Lower lobe of right lung (tissue), 2 donors: Measurements from ENCODE around the gene KCNJ1. TPM values are rescaled to one million over a fixed set of nuclear protein-coding genes. Genes with fewer than 3 reads are reported as not detected.
A peak's percentile ranks its signal among the peaks of the same experiment; 100 is the strongest.

Experiments used
- ATAC-seq, 2 donors: fragments of 200-7000 bp; cut with Tn5 transposase; one replicate each; pipeline ENCODE4 v1.9.1; 2020 to 2022; ENCODE audit warnings: mild to moderate bottlenecking in 2 of 2, moderate library complexity in 2 of 2
- DNase-seq: peaks from one replicate; pipeline ENCODE4 v3.0.0-alpha.2; 2020
- H3K27ac ChIP-seq: fragments of 200-600 bp; one replicate; pipeline ENCODE4 v1.8.0; 2022
- H3K27me3 ChIP-seq: fragments of 200-600 bp; one replicate; pipeline ENCODE4 v1.8.0; 2022; ENCODE audit warnings: low read depth
- H3K36me3 ChIP-seq: fragments of 200-600 bp; one replicate; pipeline ENCODE4 v1.8.0; 2022; ENCODE audit warnings: mild to moderate bottlenecking
- H3K4me1 ChIP-seq: fragments of 200-600 bp; one replicate; pipeline ENCODE4 v1.8.0; 2022
- H3K4me3 ChIP-seq: fragments of 200-600 bp; one replicate; pipeline ENCODE4 v1.8.0; 2022; ENCODE audit warnings: mild to moderate bottlenecking
- H3K9me3 ChIP-seq: fragments of 200-600 bp; one replicate; pipeline ENCODE4 v1.8.0; 2022
- intact Hi-C: fragments of 100-400 bp; cut with DNase I; formaldehyde crosslinking; loops from one replicate; pipeline ENCODE4 v1.11.0; 2022
- total RNA-seq: library from RNA; stranded (reverse); fragmentation: NEBNext Ultra II Directional; extraction: Animal tissue kit (Norgen Biotek cat#: 25700); gene quantifications from one replicate; pipeline ENCODE4 v1.2.1, GENCODE V29; 2021
- TF ChIP-seq, protein P1 (sequence below): fragments of 200-600 bp; IDR thresholded peaks from one replicate; pipeline ENCODE4 v1.8.0; 2022; ENCODE audit warnings: antibody characterized with exemption, mild to moderate bottlenecking
- donor health status: DM: no; HTN: yes; CAD: no; lungs with severe emphysema.

The KCNJ1 gene
- total RNA-seq, 1 donor from 2014 or later: 0.18 TPM

DNA sequence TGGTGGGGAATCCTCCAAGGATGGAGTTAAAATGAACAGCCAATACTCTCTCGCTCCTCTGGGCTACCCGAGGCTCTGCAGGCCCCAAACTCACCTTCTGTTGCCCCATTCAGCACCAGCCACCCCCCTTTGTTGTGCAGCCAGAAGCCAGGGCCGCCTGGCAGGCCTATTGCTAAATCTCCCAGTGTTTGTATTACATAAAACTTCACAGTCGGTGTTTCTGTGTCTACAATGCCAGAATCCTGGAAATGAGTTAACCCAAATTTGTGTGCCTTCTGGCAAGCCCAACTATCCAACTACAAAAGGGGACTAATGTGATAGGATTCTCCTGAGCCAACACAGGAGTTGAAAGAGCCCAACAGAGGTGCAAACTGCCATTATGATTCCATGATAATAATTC, 33.4 kb upstream of the KCNJ1 start:
- TF ChIP-seq, protein P1, sequence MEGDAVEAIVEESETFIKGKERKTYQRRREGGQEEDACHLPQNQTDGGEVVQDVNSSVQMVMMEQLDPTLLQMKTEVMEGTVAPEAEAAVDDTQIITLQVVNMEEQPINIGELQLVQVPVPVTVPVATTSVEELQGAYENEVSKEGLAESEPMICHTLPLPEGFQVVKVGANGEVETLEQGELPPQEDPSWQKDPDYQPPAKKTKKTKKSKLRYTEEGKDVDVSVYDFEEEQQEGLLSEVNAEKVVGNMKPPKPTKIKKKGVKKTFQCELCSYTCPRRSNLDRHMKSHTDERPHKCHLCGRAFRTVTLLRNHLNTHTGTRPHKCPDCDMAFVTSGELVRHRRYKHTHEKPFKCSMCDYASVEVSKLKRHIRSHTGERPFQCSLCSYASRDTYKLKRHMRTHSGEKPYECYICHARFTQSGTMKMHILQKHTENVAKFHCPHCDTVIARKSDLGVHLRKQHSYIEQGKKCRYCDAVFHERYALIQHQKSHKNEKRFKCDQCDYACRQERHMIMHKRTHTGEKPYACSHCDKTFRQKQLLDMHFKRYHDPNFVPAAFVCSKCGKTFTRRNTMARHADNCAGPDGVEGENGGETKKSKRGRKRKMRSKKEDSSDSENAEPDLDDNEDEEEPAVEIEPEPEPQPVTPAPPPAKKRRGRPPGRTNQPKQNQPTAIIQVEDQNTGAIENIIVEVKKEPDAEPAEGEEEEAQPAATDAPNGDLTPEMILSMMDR: no peak
- H3K36me3 ChIP-seq: no peaks in the 10 kb centered on the region
- DNase-seq: peak; percentile 59
- ATAC-seq: peak in 1 of 2 donors; percentile 37
- no peak overlapping the region for H3K4me3 ChIP-seq
- intact Hi-C loops: no loop called here
- no peaks in the 10 kb centered on the region for H3K9me3 ChIP-seq
- no peaks in the 10 kb centered on the region for H3K27me3 ChIP-seq
- H3K27ac ChIP-seq: no peak overlapping the region
- H3K4me1 ChIP-seq: peaks cover 40% of the 10 kb centered on the region

DNA sequence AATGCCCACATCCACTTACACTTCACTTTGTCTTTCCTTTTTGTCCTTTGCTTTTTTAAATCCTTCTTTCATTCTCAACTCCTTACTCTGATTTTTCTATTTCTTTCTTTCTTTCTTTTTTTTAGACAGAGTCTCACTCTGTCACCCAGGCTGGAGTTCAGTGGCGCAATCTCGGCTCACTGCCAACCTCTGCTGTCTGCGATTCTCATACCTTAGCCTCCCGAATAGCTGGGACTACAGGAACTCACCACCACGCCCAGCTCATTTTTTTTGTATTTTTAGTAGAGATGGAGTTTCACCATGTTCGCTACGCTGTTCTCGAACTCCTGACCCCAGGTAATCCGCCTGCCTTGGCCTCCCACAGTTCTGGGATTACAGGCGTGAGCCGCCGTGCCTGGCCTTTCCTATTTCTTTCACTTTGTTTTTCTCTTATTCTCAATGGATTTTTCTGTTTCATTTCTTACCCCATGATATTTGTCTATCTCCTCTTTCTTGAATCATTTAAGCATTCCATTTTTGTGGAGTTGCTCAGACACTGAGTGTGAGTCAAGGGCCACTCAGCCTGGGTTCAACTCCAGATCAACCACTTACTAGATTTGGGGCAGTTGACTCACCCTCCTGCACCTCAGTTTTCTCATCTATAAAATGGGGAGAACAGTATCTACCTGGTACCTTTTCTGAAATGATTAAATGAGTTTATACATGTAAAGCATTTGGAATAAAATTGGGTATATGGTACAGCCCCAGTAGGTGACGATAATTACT, 31.7 kb upstream of the KCNJ1 start:
- Histone ChIP-seq H3K36me3 (no peaks in the 10 kb centered on the region), H3K4me1 (peaks cover 40% of the 10 kb centered on the region), H3K27ac (no peak overlapping the region), H3K27me3 (no peaks in the 10 kb centered on the region), H3K9me3 (no peaks in the 10 kb centered on the region), H3K4me3 (no peak overlapping the region)
- TF ChIP-seq, protein P1: no peak
- ATAC-seq (no peak), DNase-seq (peak; percentile 74)
- intact Hi-C loops: no loop called here

DNA sequence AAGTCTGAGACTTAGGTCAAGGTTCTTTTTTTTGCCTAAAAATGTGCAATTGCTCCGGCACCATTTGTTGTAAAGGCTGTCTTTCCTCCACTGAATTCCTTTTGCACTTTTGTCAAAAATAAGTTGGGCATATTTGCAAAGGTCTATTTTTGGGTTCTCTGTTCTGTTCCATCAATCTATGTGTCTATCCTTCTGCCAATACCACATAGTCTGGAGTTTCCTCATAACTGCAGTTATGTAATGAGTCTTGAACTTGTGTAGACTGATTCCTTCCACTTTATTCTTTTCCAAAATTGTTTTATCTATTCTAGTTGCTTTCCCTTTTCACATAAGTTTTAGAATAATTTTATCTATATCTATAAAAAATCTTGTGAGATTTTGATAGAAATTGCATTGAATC, 30.7 kb upstream of the KCNJ1 start:
- no peak for ATAC-seq
- Histone ChIP-seq H3K27me3 (no peaks in the 10 kb centered on the region), H3K9me3 (no peaks in the 10 kb centered on the region), H3K4me1 (peaks cover 42% of the 10 kb centered on the region), H3K4me3 (no peak overlapping the region), H3K36me3 (no peaks in the 10 kb centered on the region), H3K27ac (no peak overlapping the region)
- no peak for DNase-seq
- TF ChIP-seq, protein P1: no peak
- intact Hi-C loops: no loop called here

DNA sequence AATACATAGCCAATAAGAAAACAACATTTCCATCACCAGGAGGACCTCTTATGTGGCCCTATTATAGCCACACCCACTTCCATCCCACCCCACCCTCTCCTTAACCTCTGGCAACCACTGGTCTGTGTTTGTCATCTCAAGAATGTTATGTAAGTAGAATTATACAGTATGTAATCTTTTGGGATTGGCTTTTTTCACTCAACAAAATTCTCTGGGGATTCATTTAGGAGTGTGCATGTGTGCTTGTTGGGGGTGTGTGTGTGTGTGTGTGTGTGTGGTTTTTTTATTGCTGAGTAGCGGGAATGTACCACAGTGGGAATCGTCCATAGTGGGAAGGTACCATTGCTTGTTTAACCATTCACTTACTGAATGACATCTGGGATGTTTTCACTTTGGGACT, 29.3 kb upstream of the KCNJ1 start:
- intact Hi-C loops: no loop called here
- no peaks in the 10 kb centered on the region for H3K9me3 ChIP-seq
- peaks cover 57% of the 10 kb centered on the region for H3K4me1 ChIP-seq
- H3K36me3 ChIP-seq: no peaks in the 10 kb centered on the region
- ATAC-seq: no peak
- no peaks in the 10 kb centered on the region for H3K27me3 ChIP-seq
- TF ChIP-seq, protein P1: no peak
- H3K4me3 ChIP-seq: no peak overlapping the region
- no peak for DNase-seq
- no peak overlapping the region for H3K27ac ChIP-seq

DNA sequence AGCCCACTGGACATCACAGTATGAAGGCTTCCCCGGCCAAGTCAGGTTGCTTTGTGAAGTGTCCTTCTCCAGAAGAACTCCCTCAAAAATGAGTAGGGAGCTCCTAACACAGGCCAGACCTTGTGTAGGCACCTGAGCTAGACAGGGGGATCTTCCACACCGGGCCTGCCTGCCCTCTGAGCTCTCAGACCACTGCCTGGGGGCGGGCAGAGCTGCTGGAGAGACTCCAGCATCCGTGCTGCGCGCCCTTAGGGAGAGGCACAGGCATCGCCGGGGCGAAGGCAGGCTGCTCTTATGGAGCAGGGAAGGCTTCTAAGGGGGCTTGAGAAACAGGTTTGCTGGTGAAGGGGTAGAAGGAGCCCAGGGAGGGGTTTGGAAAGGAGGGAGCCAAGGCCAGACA, 28.4 kb upstream of the KCNJ1 start:
- peaks cover 5% of the 10 kb centered on the region for H3K27me3 ChIP-seq
- ATAC-seq (peak in 1 of 2 donors; percentile 22), DNase-seq (no peak)
- no peak overlapping the region for H3K4me3 ChIP-seq
- H3K9me3 ChIP-seq: no peaks in the 10 kb centered on the region
- H3K27ac ChIP-seq: peak overlapping the region; percentile 56
- TF ChIP-seq, protein P1: no peak
- intact Hi-C loops: no loop called here
- no peaks in the 10 kb centered on the region for H3K36me3 ChIP-seq
- peaks cover 58% of the 10 kb centered on the region for H3K4me1 ChIP-seq
